Hepatocyte (in vitro differentiated cells): Measurements from ENCODE around the gene NOC2L. TPM values are rescaled to one million over a fixed set of nuclear protein-coding genes. Genes with fewer than 3 reads are reported as not detected.

Experiments used
- DNase-seq: peaks from one replicate; pipeline ENCODE4 v3.0.0-alpha.2; 2016; ENCODE audit warnings: low spot score
- H2AFZ ChIP-seq: fragments of 200-600 bp; sonication (generic); 2 replicates; pipeline ENCODE4 v1.6.0; 2016; ENCODE audit warnings: antibody characterized with exemption, mild to moderate bottlenecking
- H3K27ac ChIP-seq: fragments of 200-600 bp; sonication (generic); 2 replicates; pipeline ENCODE4 v1.5.1; 2016; ENCODE audit warnings: mild to moderate bottlenecking
- H3K27me3 ChIP-seq: fragments of 200-600 bp; sonication (generic); 2 replicates; pipeline ENCODE4 v1.6.1; 2016
- H3K36me3 ChIP-seq: fragments of 200-600 bp; sonication (generic); replicated peaks from 2 replicates; pipeline ENCODE4 v1.5.1; 2016; ENCODE audit warnings: low read depth; ENCODE audit not compliant: insufficient read depth
- H3K4me1 ChIP-seq: fragments of 200-600 bp; sonication (generic); 2 replicates; pipeline ENCODE4 v1.5.1; 2016; ENCODE audit warnings: mild to moderate bottlenecking, moderate library complexity; ENCODE audit not compliant: insufficient read depth
- H3K4me2 ChIP-seq: fragments of 200-600 bp; sonication (generic); 2 replicates; pipeline ENCODE4 v1.6.0; 2016
- H3K4me3 ChIP-seq: fragments of 200-600 bp; sonication (generic); 2 replicates; pipeline ENCODE4 v1.5.1; 2016; ENCODE audit warnings: mild to moderate bottlenecking
- H3K79me2 ChIP-seq: fragments of 200-600 bp; sonication (generic); 2 replicates; pipeline ENCODE4 v1.6.0; 2017; ENCODE audit warnings: mild to moderate bottlenecking
- H3K9me2 ChIP-seq: fragments of 200-600 bp; sonication (generic); replicated peaks from 2 replicates; pipeline ENCODE4 v1.6.0; 2017; ENCODE audit warnings: mild to moderate bottlenecking; ENCODE audit not compliant: insufficient read depth
- H3K9me3 ChIP-seq: fragments of 200-600 bp; sonication (generic); 2 replicates; pipeline ENCODE4 v1.5.1; 2016; ENCODE audit warnings: low read depth, mild to moderate bottlenecking
- H4K20me1 ChIP-seq: fragments of 200-600 bp; sonication (generic); 2 replicates; pipeline ENCODE4 v1.6.0; 2016; ENCODE audit warnings: mild to moderate bottlenecking; ENCODE audit not compliant: insufficient read depth, poor library complexity, severe bottlenecking
- CTCF ChIP-seq: fragments of 200-600 bp; sonication (generic); IDR thresholded peaks from 2 replicates; pipeline ENCODE4 v1.5.1; 2016; ENCODE audit warnings: antibody characterized with exemption, mild to moderate bottlenecking; ENCODE audit not compliant: poor library complexity
- EZH2 ChIP-seq: fragments of 200-600 bp; sonication (generic); IDR thresholded peaks from 2 replicates; pipeline ENCODE4 v1.6.1; 2016; ENCODE audit warnings: antibody characterized with exemption, mild to moderate bottlenecking, borderline replicate concordance
- EZH2phosphoT487 ChIP-seq: fragments of 200-600 bp; sonication (generic); IDR thresholded peaks from one replicate; pipeline ENCODE4 v1.6.1; 2018; ENCODE audit warnings: antibody characterized with exemption, mild to moderate bottlenecking, low read depth, moderate library complexity; ENCODE audit not compliant: unreplicated experiment, severe bottlenecking
- WGBS: methylation state at CpG from one replicate; pipeline ENCODE4 v1.1.6; 2016; ENCODE audit warnings: low lambda C conversion rate; ENCODE audit errors: missing lambda C conversion rate; 5-methylcytosine and 5-hydroxymethylcytosine counted together
- polyA plus RNA-seq: library from polyadenylated mRNA; unstranded; fragments of >200 nt; fragmentation: Nextera tagmentation; extraction: Ambion mirVana; gene quantifications from 2 replicates; pipeline ENCODE4 v1.2.1, GENCODE V29; 2016
- total RNA-seq: library from RNA; depleted of rRNA; stranded (reverse); fragments of >200 nt; gene quantifications from 2 replicates; pipeline ENCODE4 v1.2.3, GENCODE V29; 2014

NOC2L gene
- total and polyA plus RNA-seq, 2 experiments from 2014 or later: 44.3 to 66.6 TPM

GRCh38 chr1:953524-954320 is 5.3 kb downstream of the NOC2L start:
- Histone ChIP-seq H3K4me3 (no peak overlapping the region), H3K36me3 (no peaks in the 10 kb centered on the region), H3K9me3 (no peaks in the 10 kb centered on the region), H3K4me2 (no peak overlapping the region), H4K20me1 (peaks cover 7% of the 10 kb centered on the region), H3K4me1 (peaks cover 3% of the 10 kb centered on the region), H3K9me2 (no peaks in the 10 kb centered on the region), H3K27ac (no peak overlapping the region), H3K79me2 (peaks cover 16% of the 10 kb centered on the region), H3K27me3 (no peaks in the 10 kb centered on the region), H2AFZ (no peak overlapping the region)
- no peak for TF ChIP-seq EZH2
- DNase-seq: no peak
- WGBS: 94% methylated on average over 32 of the region's 32 CpGs

GRCh38 chr1:952603-953002 is 6.5 kb downstream of the NOC2L start:
- no peak for DNase-seq
- H3K9me2 ChIP-seq: no peaks in the 10 kb centered on the region
- TF ChIP-seq EZH2phosphoT487 (no peak), CTCF (no peak), EZH2 (no peak)
- H3K36me3 ChIP-seq: no peaks in the 10 kb centered on the region
- H2AFZ ChIP-seq: no peak overlapping the region
- 92% methylated on average over 7 of the region's 7 CpGs for WGBS
- peaks cover 6% of the 10 kb centered on the region for H3K79me2 ChIP-seq
- H3K27ac ChIP-seq: no peak overlapping the region
- no peak overlapping the region for H3K4me2 ChIP-seq
- H3K4me1 ChIP-seq: no peaks in the 10 kb centered on the region
- no peaks in the 10 kb centered on the region for H3K9me3 ChIP-seq
- no peak overlapping the region for H3K4me3 ChIP-seq
- no peaks in the 10 kb centered on the region for H3K27me3 ChIP-seq
- peaks cover 5% of the 10 kb centered on the region for H4K20me1 ChIP-seq

DNA sequence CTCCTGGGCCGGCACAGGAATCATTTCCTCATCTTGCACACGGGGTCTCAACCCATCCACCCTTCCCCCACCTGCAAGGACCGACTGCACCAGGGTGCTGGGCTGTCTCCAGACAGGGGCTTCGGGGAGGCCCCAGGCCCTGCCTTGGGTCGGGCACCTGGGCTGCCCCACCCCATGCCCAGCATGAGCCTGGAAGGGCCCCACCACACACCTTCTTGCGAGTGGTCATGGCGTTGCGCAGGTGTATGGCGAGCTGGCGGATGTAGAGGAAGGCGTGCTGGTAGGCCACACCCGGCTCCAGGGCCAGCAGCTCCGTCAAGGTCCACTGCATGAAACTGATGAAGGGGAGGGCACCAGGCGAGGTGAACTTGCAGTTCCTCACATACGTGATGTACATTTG is 6.9 kb downstream of the NOC2L start:
- Histone ChIP-seq H3K36me3 (no peaks in the 10 kb centered on the region), H3K4me3 (no peak overlapping the region), H3K79me2 (peaks cover 2% of the 10 kb centered on the region), H3K4me1 (no peaks in the 10 kb centered on the region), H2AFZ (no peak overlapping the region), H3K27ac (no peak overlapping the region), H4K20me1 (peaks cover 2% of the 10 kb centered on the region), H3K4me2 (no peak overlapping the region), H3K27me3 (no peaks in the 10 kb centered on the region), H3K9me3 (no peaks in the 10 kb centered on the region), H3K9me2 (no peaks in the 10 kb centered on the region)
- TF ChIP-seq EZH2phosphoT487: no peak
- no peak for TF ChIP-seq EZH2
- TF ChIP-seq CTCF: no peak
- no peak for DNase-seq
- WGBS: 95% methylated on average over 15 of the region's 15 CpGs

- DNase-seq: no peak
- no peaks in the 10 kb centered on the region for H3K79me2 ChIP-seq
- H3K9me2 ChIP-seq: no peaks in the 10 kb centered on the region
- TF ChIP-seq EZH2phosphoT487: no peak
- TF ChIP-seq CTCF: peak; percentile 41
- TF ChIP-seq EZH2: no peak
- no peaks in the 10 kb centered on the region for H3K4me1 ChIP-seq
- no peaks in the 10 kb centered on the region for H3K36me3 ChIP-seq
- H2AFZ ChIP-seq: no peak overlapping the region
- H3K9me3 ChIP-seq: no peaks in the 10 kb centered on the region
- no peak overlapping the region for H3K4me2 ChIP-seq
- H3K27ac ChIP-seq: no peak overlapping the region
- no peaks in the 10 kb centered on the region for H3K27me3 ChIP-seq
- H4K20me1 ChIP-seq: no peaks in the 10 kb centered on the region
- WGBS: 68% methylated on average over 6 of the region's 6 CpGs
- no peak overlapping the region for H3K4me3 ChIP-seq
Observed at GRCh38 chr1:951364-951763, 7.7 kb downstream of the NOC2L start.
